ENCODE measurements around the gene SLC9A7.

The SLC9A7 gene

DNA sequence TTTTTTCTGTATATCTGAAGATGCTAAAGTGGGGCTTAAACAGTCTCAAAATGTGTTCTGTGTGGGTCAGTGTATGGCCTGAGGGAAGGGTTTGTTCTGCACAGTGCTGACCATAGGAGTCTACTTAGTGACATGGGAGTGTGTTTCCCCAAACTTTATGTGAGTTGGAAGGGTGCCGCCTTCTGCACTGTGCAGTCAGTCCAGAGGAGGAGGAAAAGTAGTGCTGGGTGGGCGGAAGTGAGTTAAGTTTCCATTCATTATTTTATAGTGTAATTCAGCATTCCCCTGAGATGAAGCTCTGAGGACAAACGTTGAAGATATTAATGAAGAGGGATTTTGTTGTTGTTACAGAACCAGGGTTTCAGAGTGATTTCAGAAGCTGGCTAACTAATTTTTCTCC is 182.5 kb downstream of the SLC9A7 start:
- H3K4me3 ChIP-seq (ENCODE audit: insufficient read depth, low read depth, low read length) = peak overlapping the region; percentile 57
- no peak overlapping the region for H3K27ac ChIP-seq (ENCODE audit: insufficient read depth, low read depth, low read length, poor library complexity, severe bottlenecking)
- 63 to 83% methylated on average over 3 of the region's 3 CpGs for WGBS, 2 experiments

DNA sequence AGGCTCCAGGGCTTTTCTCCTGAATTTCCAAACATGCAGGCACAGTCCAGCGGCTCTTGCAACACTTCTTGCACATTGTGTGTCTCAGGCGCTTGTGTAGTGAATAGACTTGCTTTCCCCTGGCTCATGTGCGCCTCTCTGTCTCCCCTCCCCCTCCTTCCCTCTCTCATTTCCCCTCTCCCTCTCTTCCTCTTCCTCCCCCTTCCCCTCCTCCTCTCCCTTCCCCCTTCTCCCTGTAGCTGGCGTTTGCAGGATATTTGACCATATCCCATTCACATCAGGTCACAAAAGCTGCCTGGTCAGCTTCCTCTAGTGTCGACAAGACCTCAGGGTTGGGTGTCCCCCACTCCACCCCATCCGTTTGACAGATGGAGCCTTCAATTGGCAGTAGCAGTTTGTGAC is 182.9 kb downstream of the SLC9A7 start:
- Histone ChIP-seq H3K4me3 (ENCODE audit: insufficient read depth, low read depth, low read length) (peak overlapping the region; percentile 57), H3K9me3 (ENCODE audit: control insufficient read depth, low read length) (no peaks in the 10 kb centered on the region), H3K4me1 (ENCODE audit: control insufficient read depth, insufficient read depth, low read length) (peaks cover 6% of the 10 kb centered on the region), H3K27ac (ENCODE audit: insufficient read depth, low read depth, low read length, poor library complexity, severe bottlenecking) (no peak overlapping the region), H3K36me3 (ENCODE audit: control insufficient read depth, insufficient read depth, low read length) (no peaks in the 10 kb centered on the region), H3K27me3 (ENCODE audit: control insufficient read depth, insufficient read depth, low read length, poor library complexity, severe bottlenecking) (peaks cover 21% of the 10 kb centered on the region)
- 0 to 1% methylated on average over 6 of the region's 6 CpGs for WGBS, 2 experiments

More for the DNA sequence above, 182.5 kb downstream of the SLC9A7 start:
- Histone ChIP-seq H3K9me3 (ENCODE audit: control insufficient read depth, low read length) (no peaks in the 10 kb centered on the region), H3K27me3 (ENCODE audit: control insufficient read depth, insufficient read depth, low read length, poor library complexity, severe bottlenecking) (peaks cover 21% of the 10 kb centered on the region), H3K4me1 (ENCODE audit: control insufficient read depth, insufficient read depth, low read length) (peaks cover 6% of the 10 kb centered on the region), H3K36me3 (ENCODE audit: control insufficient read depth, insufficient read depth, low read length) (no peaks in the 10 kb centered on the region)

DNA sequence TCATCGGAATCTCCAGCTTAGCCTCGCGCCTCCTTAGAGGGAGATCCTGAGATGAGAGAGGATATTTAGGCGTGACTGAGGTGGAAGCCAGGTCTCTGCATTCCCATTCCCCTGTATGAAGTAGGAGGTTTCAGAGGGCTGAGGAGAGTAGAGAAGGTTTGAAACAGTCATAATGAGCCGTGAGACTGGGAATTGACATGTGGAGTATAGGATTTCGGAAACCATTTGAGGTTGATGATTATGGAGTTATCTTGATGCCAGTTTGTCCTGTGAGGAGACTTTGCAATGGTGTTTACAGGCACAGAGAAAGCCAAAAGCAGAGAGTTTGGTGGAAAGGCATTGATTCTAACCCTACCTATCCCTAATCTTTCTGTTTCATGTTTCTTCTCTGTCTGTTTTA is 183.3 kb downstream of the SLC9A7 start:
- Histone ChIP-seq H3K4me1 (ENCODE audit: control insufficient read depth, insufficient read depth, low read length) (peaks cover 6% of the 10 kb centered on the region), H3K27me3 (ENCODE audit: control insufficient read depth, insufficient read depth, low read length, poor library complexity, severe bottlenecking) (peaks cover 21% of the 10 kb centered on the region), H3K4me3 (ENCODE audit: insufficient read depth, low read depth, low read length) (peak overlapping the region; percentile 57), H3K9me3 (ENCODE audit: control insufficient read depth, low read length) (no peaks in the 10 kb centered on the region), H3K36me3 (ENCODE audit: control insufficient read depth, insufficient read depth, low read length) (no peaks in the 10 kb centered on the region), H3K27ac (ENCODE audit: insufficient read depth, low read depth, low read length, poor library complexity, severe bottlenecking) (no peak overlapping the region)
- WGBS, 2 experiments = 3 to 4% methylated on average over 6 of the region's 6 CpGs

DNA sequence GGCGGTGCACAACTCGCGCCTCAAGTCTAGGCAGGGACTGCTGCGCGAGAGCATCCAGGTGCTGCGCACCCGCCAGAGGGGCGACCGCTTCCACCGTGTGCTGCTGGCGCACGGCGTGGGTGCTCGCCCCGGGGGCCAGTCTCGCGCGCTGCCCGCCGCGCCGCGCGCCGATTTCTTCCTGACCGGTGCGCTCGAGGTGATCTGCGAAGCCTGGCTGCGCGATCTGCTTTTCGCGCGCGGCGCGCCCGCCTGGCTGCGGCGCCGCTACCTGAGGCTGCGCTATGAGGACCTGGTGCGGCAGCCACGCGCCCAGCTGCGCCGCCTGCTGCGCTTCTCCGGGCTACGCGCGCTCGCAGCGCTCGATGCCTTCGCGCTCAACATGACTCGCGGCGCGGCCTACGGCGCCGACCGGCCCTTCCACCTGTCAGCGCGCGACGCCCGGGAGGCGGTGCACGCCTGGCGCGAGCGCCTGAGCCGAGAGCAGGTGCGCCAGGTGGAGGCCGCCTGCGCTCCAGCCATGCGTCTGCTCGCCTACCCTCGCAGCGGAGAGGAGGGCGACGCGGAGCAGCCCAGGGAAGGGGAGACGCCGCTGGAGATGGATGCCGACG is 184.0 kb downstream of the SLC9A7 start:
- H3K27me3 ChIP-seq (ENCODE audit: control insufficient read depth, insufficient read depth, low read length, poor library complexity, severe bottlenecking) = peaks cover 21% of the 10 kb centered on the region
- H3K4me3 ChIP-seq (ENCODE audit: insufficient read depth, low read depth, low read length) = peak overlapping the region; percentile 57
- no peaks in the 10 kb centered on the region for H3K36me3 ChIP-seq (ENCODE audit: control insufficient read depth, insufficient read depth, low read length)
- H3K4me1 ChIP-seq (ENCODE audit: control insufficient read depth, insufficient read depth, low read length) = peaks cover 6% of the 10 kb centered on the region
- no peak overlapping the region for H3K27ac ChIP-seq (ENCODE audit: insufficient read depth, low read depth, low read length, poor library complexity, severe bottlenecking)
- 0% methylated on average over 90 of the region's 90 CpGs for WGBS, 2 experiments
- H3K9me3 ChIP-seq (ENCODE audit: control insufficient read depth, low read length) = no peaks in the 10 kb centered on the region

DNA sequence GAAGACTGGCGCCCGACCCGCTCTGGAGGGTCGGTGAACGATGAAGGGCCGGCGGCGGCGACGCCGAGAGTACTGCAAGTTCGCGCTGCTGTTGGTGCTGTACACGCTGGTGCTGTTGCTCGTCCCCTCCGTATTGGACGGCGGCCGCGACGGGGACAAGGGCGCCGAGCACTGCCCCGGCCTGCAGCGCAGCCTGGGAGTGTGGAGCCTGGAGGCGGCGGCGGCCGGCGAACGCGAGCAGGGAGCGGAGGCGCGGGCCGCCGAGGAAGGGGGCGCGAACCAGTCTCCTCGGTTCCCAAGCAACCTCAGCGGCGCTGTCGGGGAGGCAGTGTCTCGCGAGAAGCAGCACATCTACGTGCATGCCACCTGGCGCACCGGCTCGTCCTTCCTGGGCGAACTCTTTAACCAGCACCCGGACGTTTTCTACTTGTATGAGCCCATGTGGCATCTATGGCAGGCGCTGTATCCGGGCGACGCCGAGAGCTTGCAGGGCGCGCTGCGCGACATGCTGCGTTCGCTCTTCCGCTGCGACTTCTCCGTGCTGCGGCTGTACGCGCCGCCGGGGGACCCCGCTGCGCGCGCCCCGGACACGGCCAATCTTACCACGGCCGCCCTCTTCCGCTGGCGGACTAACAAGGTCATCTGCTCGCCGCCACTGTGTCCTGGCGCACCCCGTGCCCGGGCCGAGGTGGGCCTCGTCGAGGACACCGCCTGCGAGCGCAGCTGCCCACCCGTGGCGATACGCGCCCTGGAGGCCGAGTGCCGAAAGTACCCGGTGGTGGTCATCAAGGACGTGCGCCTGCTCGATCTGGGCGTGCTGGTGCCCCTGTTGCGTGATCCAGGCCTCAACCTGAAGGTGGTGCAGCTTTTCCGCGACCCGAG is 184.8 kb downstream of the SLC9A7 start:
- H3K36me3 ChIP-seq (ENCODE audit: control insufficient read depth, insufficient read depth, low read length) = no peaks in the 10 kb centered on the region
- H3K9me3 ChIP-seq (ENCODE audit: control insufficient read depth, low read length) = no peaks in the 10 kb centered on the region
- H3K4me3 ChIP-seq (ENCODE audit: insufficient read depth, low read depth, low read length) = peak overlapping the region; percentile 57
- H3K4me1 ChIP-seq (ENCODE audit: control insufficient read depth, insufficient read depth, low read length) = peaks cover 6% of the 10 kb centered on the region
- 0 to 1% methylated on average over 107 of the region's 107 CpGs for WGBS, 2 experiments
- H3K27me3 ChIP-seq (ENCODE audit: control insufficient read depth, insufficient read depth, low read length, poor library complexity, severe bottlenecking) = peaks cover 21% of the 10 kb centered on the region
- no peak overlapping the region for H3K27ac ChIP-seq (ENCODE audit: insufficient read depth, low read depth, low read length, poor library complexity, severe bottlenecking)

DNA sequence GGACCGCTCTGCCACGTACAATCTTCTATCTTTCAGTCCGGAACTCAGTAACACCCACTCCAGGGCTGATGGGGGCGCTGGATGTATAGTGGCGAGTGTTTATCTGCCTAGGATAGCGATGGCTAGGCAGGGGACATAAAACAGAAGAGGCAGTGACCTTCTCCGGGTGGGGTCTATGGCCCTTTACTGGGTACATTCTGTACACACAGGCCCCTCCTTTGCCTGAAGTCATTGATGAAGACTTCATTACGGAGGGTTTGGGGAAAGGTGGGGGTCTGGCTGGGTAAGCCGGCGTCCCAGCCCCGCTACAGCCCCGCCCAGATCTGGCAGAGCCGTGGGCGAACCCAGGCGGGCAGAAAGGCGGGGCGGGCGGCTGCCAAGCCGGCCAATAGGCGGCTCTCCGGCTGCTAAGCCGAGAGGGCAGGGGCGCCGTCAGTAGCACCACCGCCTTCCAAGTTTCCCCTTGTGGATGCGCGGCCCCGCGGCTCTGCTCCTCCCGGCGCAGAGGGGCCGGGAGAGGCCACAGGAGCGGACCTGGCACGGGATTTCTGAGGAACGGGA is 185.5 kb downstream of the SLC9A7 start, which contains the start of gene CHST7:
Gene CHST7 (plus strand): TSS at position 435 of the 561 bp plus-strand sequence. CDS start 167 bp downstream, outside the sequence.
- H3K27ac ChIP-seq (ENCODE audit: insufficient read depth, low read depth, low read length, poor library complexity, severe bottlenecking) = no peak within 1 kb of the TSS
- no peaks in the 10 kb centered on the region for H3K9me3 ChIP-seq (ENCODE audit: control insufficient read depth, low read length)

DNA sequence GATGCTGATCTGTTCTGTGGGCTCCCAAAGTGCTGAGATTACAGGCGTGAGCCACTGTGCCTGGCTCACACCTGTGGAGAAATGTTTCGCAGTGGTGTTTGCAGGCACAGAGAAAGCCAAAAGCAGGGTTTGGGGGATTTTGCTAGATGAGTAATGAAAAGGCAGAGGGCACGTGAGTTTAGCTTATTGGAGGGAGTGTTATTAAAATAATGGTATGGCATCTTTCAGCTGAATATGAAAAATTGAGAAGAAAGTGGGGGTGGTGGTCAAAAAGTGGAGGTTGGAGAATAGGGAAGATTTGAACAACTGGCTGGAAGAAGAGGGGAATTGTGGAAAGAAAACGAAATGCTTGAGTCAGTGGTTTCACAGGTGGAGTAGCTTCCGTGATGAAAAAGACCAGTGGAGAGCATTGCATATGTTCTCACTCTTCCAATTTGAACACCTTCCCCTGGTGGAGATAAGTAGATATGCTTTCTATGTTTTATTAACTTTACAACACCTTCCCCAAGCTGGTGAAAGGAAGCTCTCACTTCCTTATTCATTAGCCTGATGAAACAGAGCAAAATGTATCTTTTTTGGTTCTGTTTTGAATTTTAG is 186.5 kb downstream of the SLC9A7 start:
- peaks cover 21% of the 10 kb centered on the region for H3K27me3 ChIP-seq (ENCODE audit: control insufficient read depth, insufficient read depth, low read length, poor library complexity, severe bottlenecking)
- H3K27ac ChIP-seq (ENCODE audit: insufficient read depth, low read depth, low read length, poor library complexity, severe bottlenecking) = no peak overlapping the region
- WGBS, 2 experiments = 86 to 92% methylated on average over 4 to 5 of the region's 5 CpGs
- no peak overlapping the region for H3K4me3 ChIP-seq (ENCODE audit: insufficient read depth, low read depth, low read length)
- H3K36me3 ChIP-seq (ENCODE audit: control insufficient read depth, insufficient read depth, low read length) = no peaks in the 10 kb centered on the region
- H3K9me3 ChIP-seq (ENCODE audit: control insufficient read depth, low read length) = no peaks in the 10 kb centered on the region
- peaks cover 6% of the 10 kb centered on the region for H3K4me1 ChIP-seq (ENCODE audit: control insufficient read depth, insufficient read depth, low read length)

More for the DNA sequence above, 185.5 kb downstream of the SLC9A7 start, which contains the start of gene CHST7:
- Histone ChIP-seq H3K36me3 (ENCODE audit: control insufficient read depth, insufficient read depth, low read length) (no peaks in the 10 kb centered on the region), H3K27me3 (ENCODE audit: control insufficient read depth, insufficient read depth, low read length, poor library complexity, severe bottlenecking) (peaks cover 21% of the 10 kb centered on the region), H3K4me3 (ENCODE audit: insufficient read depth, low read depth, low read length) (peak within 1 kb of the TSS; percentile 57), H3K4me1 (ENCODE audit: control insufficient read depth, insufficient read depth, low read length) (peaks cover 6% of the 10 kb centered on the region)
- 1% methylated on average over 34 of the region's 35 CpGs for WGBS, 2 experiments

DNA sequence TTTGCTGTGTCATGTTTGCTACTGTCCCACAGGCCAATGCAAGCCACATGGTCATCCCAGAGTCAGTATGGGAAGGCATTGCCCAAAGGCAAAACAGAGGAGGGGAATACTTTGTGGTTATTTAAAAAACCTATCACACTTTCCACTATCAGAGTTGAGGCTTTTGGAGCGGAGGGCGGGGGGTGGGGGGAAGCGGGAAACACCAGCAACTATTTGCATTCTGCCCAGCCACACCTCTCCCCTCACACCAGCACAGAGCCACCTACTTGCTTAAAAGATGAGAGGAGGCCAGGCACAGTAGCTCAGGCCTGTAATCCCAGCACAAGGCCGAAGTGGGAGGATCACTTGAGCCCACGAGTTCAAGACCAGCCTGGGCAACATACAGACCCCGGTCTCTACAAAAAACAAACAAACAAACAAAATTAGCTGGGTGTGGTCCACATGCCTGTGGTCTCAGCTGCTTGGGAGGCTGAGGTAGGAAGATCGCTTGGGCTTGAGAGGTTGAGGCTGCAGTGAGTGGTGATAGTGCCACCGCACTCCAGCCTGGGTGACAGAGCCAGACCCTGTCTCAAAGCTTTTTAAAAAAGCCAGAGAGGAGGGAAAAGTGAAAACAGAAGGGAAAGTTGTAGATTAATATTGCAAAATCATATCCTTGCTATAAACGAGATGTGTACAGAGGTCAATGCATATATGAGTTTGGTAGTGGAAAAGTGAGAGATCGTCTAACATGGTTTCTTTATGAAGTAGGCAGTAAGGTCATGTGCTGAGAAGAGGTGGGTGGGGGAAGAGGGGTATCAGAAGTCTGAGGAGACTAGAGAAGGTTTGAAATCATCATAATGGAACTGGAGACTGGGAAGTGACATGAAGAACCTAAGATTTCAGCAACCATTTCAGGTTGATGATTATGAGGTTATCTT is 187.2 kb downstream of the SLC9A7 start:
- peaks cover 21% of the 10 kb centered on the region for H3K27me3 ChIP-seq (ENCODE audit: control insufficient read depth, insufficient read depth, low read length, poor library complexity, severe bottlenecking)
- H3K4me1 ChIP-seq (ENCODE audit: control insufficient read depth, insufficient read depth, low read length) = peaks cover 6% of the 10 kb centered on the region
- no peaks in the 10 kb centered on the region for H3K9me3 ChIP-seq (ENCODE audit: control insufficient read depth, low read length)
- H3K4me3 ChIP-seq (ENCODE audit: insufficient read depth, low read depth, low read length) = no peak overlapping the region
- 77 to 85% methylated on average over 6 to 10 of the region's 10 CpGs for WGBS, 2 experiments
- H3K36me3 ChIP-seq (ENCODE audit: control insufficient read depth, insufficient read depth, low read length) = no peaks in the 10 kb centered on the region
- no peak overlapping the region for H3K27ac ChIP-seq (ENCODE audit: insufficient read depth, low read depth, low read length, poor library complexity, severe bottlenecking)

DNA sequence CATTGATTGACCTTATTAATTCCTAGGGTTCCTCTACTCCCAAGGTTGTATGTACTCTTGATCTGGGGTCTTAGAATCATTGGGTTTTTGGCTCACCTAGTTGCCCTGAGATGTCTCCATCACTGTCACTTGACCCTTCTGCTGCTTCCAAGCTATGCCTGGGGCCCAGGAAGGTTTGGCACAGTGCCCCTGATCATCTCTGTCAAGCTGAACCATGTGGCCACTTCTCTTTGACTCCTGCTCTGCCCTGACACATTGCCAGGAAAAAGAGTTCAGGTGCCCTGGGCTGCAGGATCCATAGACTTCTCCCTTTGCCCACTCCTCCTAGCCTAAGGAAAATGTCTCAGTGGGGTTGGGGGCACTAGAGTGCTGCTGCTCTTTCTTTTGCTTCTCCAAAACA is 189.3 kb downstream of the SLC9A7 start:
- H3K36me3 ChIP-seq (ENCODE audit: control insufficient read depth, insufficient read depth, low read length) = no peaks in the 10 kb centered on the region
- no peaks in the 10 kb centered on the region for H3K4me1 ChIP-seq (ENCODE audit: control insufficient read depth, insufficient read depth, low read length)
- H3K27ac ChIP-seq (ENCODE audit: insufficient read depth, low read depth, low read length, poor library complexity, severe bottlenecking) = no peak overlapping the region
- no peaks in the 10 kb centered on the region for H3K9me3 ChIP-seq (ENCODE audit: control insufficient read depth, low read length)
- no peak overlapping the region for H3K4me3 ChIP-seq (ENCODE audit: insufficient read depth, low read depth, low read length)
- peaks cover 8% of the 10 kb centered on the region for H3K27me3 ChIP-seq (ENCODE audit: control insufficient read depth, insufficient read depth, low read length, poor library complexity, severe bottlenecking)
